Esophagus squamous epithelium (tissue), 5 donors: Measurements from ENCODE around the gene KRTAP10-9. TPM values are rescaled to one million over a fixed set of nuclear protein-coding genes. Genes with fewer than 3 reads are reported as not detected.
"Not testable (repeated sequence)": the region's sequence is repeated elsewhere in the genome, so short reads cannot be mapped to it uniquely, and the experiment has no call there.

Source experiments
- DNase-seq: peaks from one replicate; lab custom pipeline; 2025; lab: John Stamatoyannopoulos, UW
- H3K27ac ChIP-seq, 4 donors: fragments of 200-600 bp; sonication (generic); one replicate each; pipeline ENCODE4 v1.5.1; 2016 to 2019; ENCODE audit warnings: mild to moderate bottlenecking in 1 of 4
- H3K27me3 ChIP-seq, 4 donors: fragments of 200-600 bp; sonication (generic); 1 replicate in 3 of 4; 2 replicates in 1 of 4; pipeline versions ENCODE4 v1.5.1 to v1.6.0; 2017 to 2021; ENCODE audit warnings: antibody characterized with exemption in 1 of 4
- H3K36me3 ChIP-seq, 3 donors: fragments of 200-600 bp; sonication (generic); one replicate each; pipeline ENCODE4 v1.5.1; 2016 to 2019
- H3K4me1 ChIP-seq, 3 donors: fragments of 200-600 bp; sonication (generic); one replicate each; pipeline ENCODE4 v1.5.1; 2017 to 2019
- H3K4me3 ChIP-seq, 4 donors: fragments of 200-600 bp; sonication (generic); 1 replicate in 3 of 4; 2 replicates in 1 of 4; pipeline ENCODE4 v1.5.1; 2016 to 2019; ENCODE audit warnings: mild to moderate bottlenecking in 2 of 4, moderate library complexity in 1 of 4
- H3K9me3 ChIP-seq, 3 donors: fragments of 200-600 bp; sonication (generic); one replicate each; pipeline ENCODE4 v1.5.1; 2016 to 2019
- CTCF ChIP-seq, 6 experiments: fragments of 450-650 bp in 4 of 6; fragments of 200-600 bp in 2 of 6; sonication (generic) in 2 of 6; IDR thresholded peaks; one replicate each; pipeline ENCODE4 v1.5.1; 2016 to 2019; ENCODE audit warnings: antibody characterized with exemption in 6 of 6, mild to moderate bottlenecking in 4 of 6, moderate library complexity in 4 of 6
- POLR2A ChIP-seq, 4 donors: fragments of 450-650 bp; IDR thresholded peaks; one replicate each; pipeline ENCODE4 v1.6.1; 2017; ENCODE audit warnings: antibody characterized with exemption in 4 of 4, mild to moderate bottlenecking in 4 of 4, moderate library complexity in 3 of 4
- whole genome bisulfite sequencing, 2 donors: methylation state at CpG; one replicate each; pipeline ENCODE4 v1.1.5; 2018; 5-methylcytosine and 5-hydroxymethylcytosine counted together
- intact Hi-C: fragments of 100-400 bp; cut with DNase I; formaldehyde crosslinking; loops from one replicate; pipeline ENCODE4 v1.15.0; 2022
- total RNA-seq, 4 donors: library from RNA; depleted of rRNA; stranded (reverse); fragments of >200 nt; gene quantifications; one replicate each; pipeline ENCODE4 v1.1.0, GENCODE V29; 2016
- donor health status: DM: yes; HTN: yes; CAD: no.

Gene KRTAP10-9
- total RNA-seq, 4 donors from 2014 or later: not detected

GRCh38 chr21:44657635-44658540 lies 31.0 kb downstream of the KRTAP10-9 start, which contains the start of gene KRTAP12-3:
Gene KRTAP12-3, plus strand, starts transcription at chr21:44657932. Its CDS starts 48 bp downstream, at chr21:44657980.
- H3K4me1 ChIP-seq: no peaks in the 10 kb centered on the region
- peaks cover 0 to 8% (median 0%) of the 10 kb centered on the region in 3 donors for H3K9me3 ChIP-seq
- H3K4me3 ChIP-seq: peak within 1 kb of the TSS in 1 of 4 donors; percentile 21
- intact Hi-C loops: no loop called here
- no peaks in the 10 kb centered on the region for H3K36me3 ChIP-seq
- peak within 1 kb of the TSS in 1 of 4 donors; percentile 57 for H3K27ac ChIP-seq
- no peak for DNase-seq
- 72 to 81% methylated on average over 23 to 26 of the region's 26 CpGs for WGBS, 2 donors
- H3K27me3 ChIP-seq: peaks cover 0 to 39% (median 0%) of the 10 kb centered on the region in 4 donors
- TF ChIP-seq CTCF (IDR thresholded peaks at IDR 0.05) (no peak), POLR2A (IDR thresholded peaks at IDR 0.05) (no peak)

GRCh38 chr21:44658541-44658910 lies 31.6 kb downstream of the KRTAP10-9 start:
- H3K27ac ChIP-seq: peak overlapping the region in 1 of 4 donors; percentile 57
- H3K4me1 ChIP-seq: no peaks in the 10 kb centered on the region
- 82 to 85% methylated on average over 1 to 5 of the region's 5 CpGs for WGBS, 2 donors
- intact Hi-C loops: no loop called here
- peaks cover 0 to 36% (median 0%) of the 10 kb centered on the region in 4 donors for H3K27me3 ChIP-seq
- no peak for DNase-seq
- TF ChIP-seq CTCF (IDR thresholded peaks at IDR 0.05): no peak
- no peak for TF ChIP-seq POLR2A (IDR thresholded peaks at IDR 0.05)
- no peak overlapping the region for H3K4me3 ChIP-seq
- peaks cover 0 to 8% (median 0%) of the 10 kb centered on the region in 3 donors for H3K9me3 ChIP-seq
- H3K36me3 ChIP-seq: no peaks in the 10 kb centered on the region

- Histone ChIP-seq H3K4me1 (no peaks in the 10 kb centered on the region), H3K27ac (no peak overlapping the region), H3K4me3 (no peak overlapping the region), H3K9me3 (peaks cover 0 to 8% (median 0%) of the 10 kb centered on the region in 3 donors), H3K27me3 (peaks cover 0 to 34% (median 0%) of the 10 kb centered on the region in 4 donors), H3K36me3 (no peaks in the 10 kb centered on the region)
- TF ChIP-seq POLR2A (IDR thresholded peaks at IDR 0.05): no peak
- TF ChIP-seq CTCF (IDR thresholded peaks at IDR 0.05): no peak
- intact Hi-C loops: no loop called here
- DNase-seq: no peak
- WGBS, 2 donors: 40 to 46% methylated on average over 8 to 10 of the region's 11 CpGs
Observed at GRCh38 chr21:44658913-44659595, 32.2 kb downstream of the KRTAP10-9 start.

GRCh38 chr21:44661567-44661966 lies 34.7 kb downstream of the KRTAP10-9 start:
- H3K4me1 ChIP-seq, H3K27ac ChIP-seq, H3K9me3 ChIP-seq, DNase-seq, intact Hi-C loops, H3K4me3 ChIP-seq, H3K36me3 ChIP-seq: not testable (repeated sequence)
- peaks cover 0 to 35% (median 0%) of the 10 kb centered on the region in 4 donors for H3K27me3 ChIP-seq
- 42 to 56% methylated on average over 6 to 7 of the region's 7 CpGs for whole genome bisulfite sequencing, 2 donors

GRCh38 chr21:44664691-44665090 lies 37.8 kb downstream of the KRTAP10-9 start:
- Histone ChIP-seq H3K9me3 (no peaks in the 10 kb centered on the region), H3K4me1 (no peaks in the 10 kb centered on the region), H3K27ac (no peak overlapping the region), H3K4me3 (no peak overlapping the region), H3K27me3 (peaks cover 0 to 22% (median 0%) of the 10 kb centered on the region in 4 donors), H3K36me3 (no peaks in the 10 kb centered on the region)
- intact Hi-C loops: no loop called here
- TF ChIP-seq CTCF (IDR thresholded peaks at IDR 0.05): no peak
- TF ChIP-seq POLR2A (IDR thresholded peaks at IDR 0.05): no peak
- 80 to 89% methylated on average over 5 of the region's 5 CpGs for WGBS, 2 donors
- DNase-seq: no peak
